ENCODE results near the gene CXXC5.

The CXXC5 gene

DNA sequence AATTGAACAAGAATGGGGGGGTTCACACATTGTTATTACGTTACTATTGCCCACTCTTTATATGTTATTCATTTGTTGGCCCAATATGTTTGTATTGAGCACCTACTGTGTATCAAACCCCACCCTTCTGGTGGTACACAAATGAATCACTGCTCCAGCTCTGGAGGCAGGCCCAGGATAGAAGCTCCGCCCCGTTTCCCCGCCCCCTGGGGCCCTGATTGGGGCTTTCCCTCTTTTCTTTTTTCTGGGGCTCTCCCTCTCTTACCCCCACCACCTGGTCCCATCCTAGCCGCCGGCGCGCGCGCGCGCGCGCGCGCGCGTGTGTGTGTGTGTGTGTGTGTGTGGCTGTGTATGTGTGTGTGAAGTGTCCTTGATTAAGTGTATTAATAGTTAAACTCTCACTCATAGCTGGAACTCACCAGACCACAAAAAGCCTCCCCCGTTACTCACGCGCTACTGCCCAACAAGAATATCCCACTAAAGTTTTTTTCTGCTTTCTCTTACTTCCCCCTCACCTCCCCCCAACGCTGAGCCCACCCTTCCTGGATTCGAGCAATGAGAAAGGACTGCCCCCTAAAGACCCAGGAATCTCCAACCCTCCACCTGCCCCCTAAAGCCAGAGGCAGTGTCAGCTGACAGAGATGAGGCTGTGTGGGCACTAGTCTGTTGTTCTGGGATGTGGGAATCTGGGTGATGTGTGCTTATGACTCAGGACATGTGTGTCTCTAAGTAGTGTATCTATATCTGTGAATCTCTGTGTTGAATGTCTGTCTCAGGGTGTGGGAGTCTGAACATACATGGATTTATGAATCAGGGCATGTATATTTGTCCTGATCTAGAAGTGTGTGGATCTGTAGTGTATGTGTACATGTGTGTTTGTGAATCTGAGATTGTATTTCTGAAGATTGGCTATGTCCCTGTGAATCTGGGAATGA lies 4.0 kb downstream of the CXXC5 start:
- TF ChIP-seq, protein P1, sequence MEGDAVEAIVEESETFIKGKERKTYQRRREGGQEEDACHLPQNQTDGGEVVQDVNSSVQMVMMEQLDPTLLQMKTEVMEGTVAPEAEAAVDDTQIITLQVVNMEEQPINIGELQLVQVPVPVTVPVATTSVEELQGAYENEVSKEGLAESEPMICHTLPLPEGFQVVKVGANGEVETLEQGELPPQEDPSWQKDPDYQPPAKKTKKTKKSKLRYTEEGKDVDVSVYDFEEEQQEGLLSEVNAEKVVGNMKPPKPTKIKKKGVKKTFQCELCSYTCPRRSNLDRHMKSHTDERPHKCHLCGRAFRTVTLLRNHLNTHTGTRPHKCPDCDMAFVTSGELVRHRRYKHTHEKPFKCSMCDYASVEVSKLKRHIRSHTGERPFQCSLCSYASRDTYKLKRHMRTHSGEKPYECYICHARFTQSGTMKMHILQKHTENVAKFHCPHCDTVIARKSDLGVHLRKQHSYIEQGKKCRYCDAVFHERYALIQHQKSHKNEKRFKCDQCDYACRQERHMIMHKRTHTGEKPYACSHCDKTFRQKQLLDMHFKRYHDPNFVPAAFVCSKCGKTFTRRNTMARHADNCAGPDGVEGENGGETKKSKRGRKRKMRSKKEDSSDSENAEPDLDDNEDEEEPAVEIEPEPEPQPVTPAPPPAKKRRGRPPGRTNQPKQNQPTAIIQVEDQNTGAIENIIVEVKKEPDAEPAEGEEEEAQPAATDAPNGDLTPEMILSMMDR (IDR thresholded peaks at IDR 0.05; ENCODE audit: control insufficient read depth, insufficient read depth, low read depth, low read length, missing control alignments): no peak
- no peak for DNase-seq (ENCODE audit: low read depth)
- peak overlapping the region; percentile 83 for H3K4me3 ChIP-seq (ENCODE audit: control insufficient read depth, low read depth, low read length)

DNA sequence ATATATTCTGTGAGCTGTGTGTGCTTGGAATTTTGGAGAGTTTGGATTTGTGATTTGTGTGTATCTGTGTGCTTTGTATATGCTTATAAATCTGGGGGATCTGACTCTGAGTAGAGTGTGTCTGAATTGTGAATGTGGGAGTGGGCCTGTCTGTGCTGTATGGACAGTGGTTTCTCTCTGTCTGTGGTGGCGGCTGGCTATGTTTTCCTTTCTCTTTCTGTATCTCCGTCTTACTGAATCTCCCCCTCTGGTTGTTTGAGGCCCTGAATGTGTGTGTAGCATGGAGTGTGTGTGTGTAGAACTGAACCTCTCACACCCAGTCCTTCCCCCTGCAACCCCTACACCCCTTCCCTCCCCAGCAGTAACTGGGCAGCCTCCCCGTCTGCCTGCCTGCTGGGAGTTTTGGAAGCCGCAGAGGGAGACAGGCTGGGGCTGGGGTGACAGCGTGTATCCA lies 4.7 kb downstream of the CXXC5 start:
- no peak for DNase-seq (ENCODE audit: low read depth)
- H3K4me3 ChIP-seq (ENCODE audit: control insufficient read depth, low read depth, low read length): peak overlapping the region; percentile 83
- TF ChIP-seq, protein P1 (IDR thresholded peaks at IDR 0.05; ENCODE audit: control insufficient read depth, insufficient read depth, low read depth, low read length, missing control alignments): no peak

DNA sequence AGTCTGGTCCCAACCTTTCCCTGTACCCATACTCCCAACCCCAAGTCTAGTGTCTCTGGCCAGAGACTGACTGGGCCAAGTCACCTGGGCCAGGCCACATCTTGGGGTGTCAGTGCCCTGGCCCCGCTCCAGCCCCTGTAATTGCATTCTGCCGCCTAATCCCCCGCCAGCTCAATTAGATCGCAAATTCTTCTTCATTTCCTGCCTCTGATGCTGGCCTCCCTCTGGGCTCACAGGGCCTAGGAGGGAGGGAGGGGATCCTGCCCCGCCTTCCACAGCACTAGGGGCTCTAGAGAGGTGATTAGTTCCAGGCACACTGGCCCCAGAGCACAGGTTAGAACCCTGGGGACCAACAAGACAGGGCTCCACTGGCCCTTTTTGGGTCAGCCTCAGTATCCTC lies 5.5 kb downstream of the CXXC5 start:
- no peak overlapping the region for H3K4me3 ChIP-seq (ENCODE audit: control insufficient read depth, low read depth, low read length)
- DNase-seq (ENCODE audit: low read depth): no peak
- TF ChIP-seq, protein P1 (IDR thresholded peaks at IDR 0.05; ENCODE audit: control insufficient read depth, insufficient read depth, low read depth, low read length, missing control alignments): no peak

DNA sequence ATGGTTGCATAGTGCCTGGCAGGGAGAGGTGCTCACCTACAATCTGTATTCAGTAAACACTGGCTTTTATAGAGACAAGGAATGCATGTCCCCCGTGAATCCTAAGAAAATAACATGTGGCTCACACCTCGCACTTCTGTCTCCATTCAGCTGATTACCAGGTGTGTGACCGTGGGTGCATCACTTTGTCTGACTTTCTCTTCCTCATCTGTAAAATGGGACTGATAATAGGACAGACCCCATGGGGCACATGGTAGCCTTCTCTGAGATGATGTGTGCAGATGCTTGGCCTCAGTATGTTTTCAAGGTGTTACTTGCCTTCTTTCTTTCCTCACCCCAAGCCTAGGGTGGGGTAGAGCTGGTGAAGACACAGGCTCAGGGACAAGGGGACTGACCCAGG lies 6.3 kb downstream of the CXXC5 start:
- no peak overlapping the region for H3K4me3 ChIP-seq (ENCODE audit: control insufficient read depth, low read depth, low read length)
- TF ChIP-seq, protein P1 (IDR thresholded peaks at IDR 0.05; ENCODE audit: control insufficient read depth, insufficient read depth, low read depth, low read length, missing control alignments): no peak

DNA sequence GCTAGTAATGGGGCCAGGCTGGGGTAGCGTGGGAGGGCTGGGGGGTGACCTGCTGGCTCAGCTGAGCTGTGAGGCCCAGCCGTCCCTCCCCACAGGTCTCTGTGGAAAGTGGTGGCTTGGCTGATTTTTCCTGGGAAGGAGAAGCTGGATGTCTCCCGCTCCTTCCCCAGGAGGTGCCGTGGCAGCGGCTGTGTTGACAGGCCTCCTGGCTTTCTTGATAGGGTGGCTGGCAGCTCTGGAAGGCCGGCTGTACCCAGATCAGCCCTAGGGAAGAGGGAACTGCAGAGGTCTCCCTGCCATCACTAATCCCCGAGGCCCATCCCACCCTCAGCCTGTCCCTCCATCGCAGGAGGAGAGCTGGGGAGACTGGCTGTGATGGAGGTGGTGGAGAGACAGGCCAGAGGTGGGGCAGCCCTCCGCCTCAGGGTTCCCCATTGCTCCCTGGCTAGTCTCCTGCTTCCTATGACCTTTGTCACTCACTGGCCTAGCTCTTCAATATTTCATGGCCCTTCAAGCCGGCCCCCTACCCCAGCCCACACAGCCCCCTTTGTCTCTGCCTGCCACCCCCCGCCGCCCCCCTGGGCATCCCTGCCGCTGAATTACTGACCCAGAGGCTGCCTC lies 6.8 kb downstream of the CXXC5 start:
- no peak for DNase-seq (ENCODE audit: low read depth)
- H3K4me3 ChIP-seq (ENCODE audit: control insufficient read depth, low read depth, low read length): no peak overlapping the region
- TF ChIP-seq, protein P1 (IDR thresholded peaks at IDR 0.05; ENCODE audit: control insufficient read depth, insufficient read depth, low read depth, low read length, missing control alignments): no peak

More for the DNA sequence above, 6.3 kb downstream of the CXXC5 start:
- DNase-seq (ENCODE audit: low read depth): no peak

DNA sequence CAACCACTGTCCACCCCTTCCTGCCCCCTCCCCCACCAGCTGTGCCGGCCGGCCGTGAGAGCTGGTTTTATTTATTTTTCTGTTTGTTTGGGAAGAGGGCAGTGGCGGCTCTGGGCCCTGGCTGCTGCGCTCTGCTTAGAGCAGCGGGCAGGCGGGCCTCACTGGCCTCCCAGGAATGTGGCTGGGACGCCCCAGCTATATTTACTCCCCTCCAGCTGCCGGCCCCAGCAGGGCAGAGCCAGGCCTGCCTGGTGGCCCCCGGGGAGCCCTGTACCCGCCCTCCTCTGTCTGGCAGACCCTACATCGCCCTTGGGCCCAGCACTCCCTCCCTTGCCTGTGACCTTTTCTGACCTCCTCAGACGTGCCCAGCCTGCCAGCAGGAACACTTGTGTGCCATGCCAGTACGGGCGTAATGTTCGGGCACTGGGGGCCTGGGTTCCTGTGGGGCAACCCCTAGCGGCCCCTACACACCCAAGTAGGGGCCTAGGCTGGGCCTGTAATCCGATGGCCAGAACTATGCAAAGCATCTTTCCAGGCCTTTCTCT lies 7.7 kb downstream of the CXXC5 start:
- peak overlapping the region; percentile 7; the same call in 1 of the 2 replicates for H3K4me3 ChIP-seq (ENCODE audit: control insufficient read depth, low read depth, low read length)
- DNase-seq (ENCODE audit: low read depth): no peak
- TF ChIP-seq, protein P1 (IDR thresholded peaks at IDR 0.05; ENCODE audit: control insufficient read depth, insufficient read depth, low read depth, low read length, missing control alignments): no peak

Measured in AG09309 (cell line).